ENCODE measurements around the gene FGF1.

Gene FGF1

GRCh38 chr5:142694092-142694856 is 8.4 kb upstream of the FGF1 start:
- no peak for DNase-seq

GRCh38 chr5:142692321-142692894 is 6.5 kb upstream of the FGF1 start:
- no peak for DNase-seq

- DNase-seq, result no peak
Observed at GRCh38 chr5:142690667-142691066, 4.8 kb upstream of the FGF1 start.

- no peak for DNase-seq
Observed at GRCh38 chr5:142689081-142689480, 3.2 kb upstream of the FGF1 start.

DNA sequence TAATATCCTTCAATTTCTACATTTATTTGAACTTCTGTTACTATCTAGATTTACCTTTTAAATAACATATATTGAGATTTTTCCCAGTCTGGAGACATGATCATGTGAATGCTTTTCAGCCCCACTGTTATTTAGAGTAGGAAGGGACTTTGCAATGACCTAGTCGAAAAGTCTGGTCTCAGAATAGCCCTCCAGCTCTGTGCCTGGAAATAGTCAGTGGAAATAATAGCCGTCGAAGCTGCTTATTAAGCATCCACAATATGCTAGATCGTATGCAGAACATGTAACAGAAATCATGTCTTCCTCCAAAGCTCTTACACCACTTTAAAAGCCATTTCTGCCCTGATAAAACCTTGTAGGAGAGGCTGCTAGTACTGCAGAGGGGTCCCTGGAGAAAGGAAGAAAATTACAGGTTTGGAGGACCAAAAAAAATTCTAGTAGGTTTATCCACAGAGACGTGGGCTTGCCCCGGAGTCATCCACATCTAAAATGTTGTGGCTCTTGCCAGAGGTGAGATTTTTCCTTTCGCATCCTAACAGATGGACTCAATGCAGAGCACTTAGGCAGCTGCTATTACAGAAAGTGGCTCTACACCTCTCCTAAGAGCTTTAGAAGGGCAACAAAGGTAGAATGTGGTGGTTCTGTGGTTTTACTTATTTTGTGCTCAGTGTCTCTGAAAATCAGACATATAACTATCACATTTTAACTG is 2.5 kb upstream of the FGF1 start:
- DNase-seq, result no peak

DNA sequence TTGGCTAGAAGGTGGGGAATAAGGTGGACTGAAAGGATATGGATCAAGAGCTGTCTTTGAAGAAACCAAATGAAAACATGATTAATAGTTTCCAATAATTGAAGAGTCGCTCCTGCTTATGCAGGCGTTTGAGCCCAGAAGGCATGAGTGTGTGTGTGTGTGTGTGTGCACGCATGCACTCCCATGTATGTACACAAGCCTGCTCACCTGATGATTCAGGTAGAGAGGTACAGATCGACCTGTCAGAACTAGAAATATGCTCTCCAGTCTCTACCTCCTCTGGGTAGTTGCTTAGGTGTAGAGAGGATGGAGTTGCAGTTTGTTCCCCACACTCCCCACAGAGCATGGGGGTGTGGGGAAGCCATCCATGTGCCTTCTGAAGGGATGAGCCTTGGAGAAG is 1.1 kb upstream of the FGF1 start:
- DNase-seq, result no peak

DNA sequence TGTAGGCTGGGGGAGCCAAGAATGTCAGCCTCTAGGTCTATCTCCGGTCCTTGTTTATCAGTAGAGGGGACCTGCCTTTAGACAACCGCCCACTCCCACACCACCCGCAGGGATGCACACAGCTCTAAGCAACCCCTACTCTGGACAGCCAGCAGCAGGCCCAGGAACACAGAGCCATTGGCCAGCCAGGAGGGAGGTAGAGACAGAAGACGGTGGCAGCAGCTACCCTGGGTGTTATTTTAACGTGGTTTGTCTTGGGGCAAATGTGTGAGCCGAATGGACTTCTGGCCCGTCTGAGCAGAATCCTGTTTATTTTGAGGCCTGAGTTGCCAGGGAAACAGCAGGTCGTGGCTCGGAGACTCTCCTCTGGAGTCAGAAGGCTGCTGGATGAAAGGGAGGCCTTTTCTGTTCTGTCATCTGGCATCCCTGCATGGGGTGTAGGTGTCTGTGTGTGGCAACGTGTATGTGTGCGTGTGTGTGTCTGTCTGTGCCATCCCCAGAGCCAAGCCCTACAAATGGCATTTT is 382 bp upstream of the FGF1 start:
- DNase-seq, result no peak

DNA sequence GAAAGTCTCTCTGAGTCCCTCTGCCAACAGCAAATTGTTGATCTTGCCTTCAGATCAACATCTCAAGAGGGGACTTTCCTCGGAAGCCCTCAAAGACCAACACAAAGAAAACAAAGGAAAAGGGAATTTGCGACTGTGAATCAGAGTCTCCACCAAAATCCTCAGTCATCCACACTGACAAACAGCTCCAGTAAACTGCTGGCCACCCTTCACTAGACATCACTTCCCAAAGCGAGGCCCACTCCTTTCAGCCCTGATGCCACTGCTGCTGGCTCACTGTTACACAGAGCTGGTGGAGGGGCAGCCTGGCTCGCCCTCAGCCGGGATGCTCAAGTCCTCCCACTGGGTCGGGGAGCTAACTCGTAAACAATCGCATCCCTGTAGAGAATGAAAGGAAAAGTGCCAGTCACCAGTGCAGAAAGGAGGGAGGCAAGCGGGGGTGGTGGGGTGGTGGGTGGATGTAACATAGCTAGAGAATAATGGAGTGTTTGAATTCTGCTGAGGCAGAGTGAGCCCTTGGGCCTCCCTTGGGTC is 1.3 kb downstream of the FGF1 start:
- no peak for DNase-seq

GRCh38 chr5:142683881-142684505 is 1.9 kb downstream of the FGF1 start:
- DNase-seq, result no peak

DNA sequence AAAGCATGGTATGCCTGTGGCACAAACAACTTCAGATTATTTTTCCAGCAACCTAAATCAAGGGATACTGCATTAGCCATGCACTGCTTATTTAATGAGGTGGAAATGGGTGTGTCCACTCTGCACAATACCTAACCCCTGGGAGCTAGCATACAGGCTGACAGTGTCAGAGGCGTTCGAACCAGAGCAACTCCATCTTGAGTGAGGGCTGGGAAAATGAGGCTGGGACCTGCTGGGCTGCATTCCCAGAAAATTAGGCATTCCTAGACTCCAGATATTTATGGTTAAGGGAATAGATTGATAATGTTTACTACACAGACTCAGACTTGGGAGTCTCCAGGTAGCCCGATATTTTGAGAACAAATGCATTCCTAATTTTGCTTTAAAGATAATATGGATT is 2.8 kb downstream of the FGF1 start:
- no peak for DNase-seq

GRCh38 chr5:142680605-142681259 is 5.2 kb downstream of the FGF1 start:
- DNase-seq, result peak; percentile 39

DNA sequence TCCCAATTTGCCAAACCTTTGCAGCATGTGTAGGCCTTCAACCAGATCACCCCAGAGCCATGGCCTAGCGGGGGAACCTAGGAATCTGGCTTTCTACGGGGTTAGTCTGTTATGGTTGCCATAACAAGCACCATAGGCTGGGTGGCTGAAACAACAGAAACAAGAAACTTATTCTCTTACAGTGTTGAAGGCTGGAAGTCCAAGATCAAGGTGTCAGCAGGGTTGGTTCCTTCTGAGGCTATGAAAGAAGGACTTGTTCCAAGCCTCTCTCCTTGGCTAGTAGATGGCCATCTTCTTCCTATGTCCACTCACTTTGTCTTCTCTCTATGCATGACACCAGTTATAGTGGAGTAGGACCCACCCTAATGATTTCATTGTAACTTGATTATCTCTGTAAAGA is 6.1 kb downstream of the FGF1 start:
- DNase-seq, result no peak

- no peak for DNase-seq
Observed at GRCh38 chr5:142678529-142678928, 7.4 kb downstream of the FGF1 start.

DNA sequence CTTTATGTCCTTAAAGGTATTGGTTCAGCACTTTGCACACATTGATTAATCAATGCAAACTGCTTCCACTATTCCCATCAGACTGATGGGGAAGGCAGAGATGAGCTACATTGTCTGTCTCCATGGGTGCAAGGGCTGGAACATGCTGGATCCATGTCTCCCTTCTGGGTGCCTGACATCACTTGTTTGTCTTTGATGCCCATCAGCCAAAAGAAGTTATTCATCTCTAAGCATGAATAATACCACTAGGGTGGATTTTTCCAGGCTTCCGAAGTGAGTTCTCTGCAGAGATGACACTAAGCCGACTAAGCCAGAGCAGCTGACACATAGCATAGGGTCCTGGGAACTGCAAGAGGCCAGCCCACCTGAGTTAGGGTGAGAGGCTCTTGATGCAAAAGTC is 8.7 kb downstream of the FGF1 start:
- DNase-seq, result no peak

- DNase-seq, result no peak
Observed at GRCh38 chr5:142676318-142676717, 9.6 kb downstream of the FGF1 start.

GRCh38 chr5:142674531-142675469 is 11.1 kb downstream of the FGF1 start:
- peak; percentile 75 for DNase-seq

DNA sequence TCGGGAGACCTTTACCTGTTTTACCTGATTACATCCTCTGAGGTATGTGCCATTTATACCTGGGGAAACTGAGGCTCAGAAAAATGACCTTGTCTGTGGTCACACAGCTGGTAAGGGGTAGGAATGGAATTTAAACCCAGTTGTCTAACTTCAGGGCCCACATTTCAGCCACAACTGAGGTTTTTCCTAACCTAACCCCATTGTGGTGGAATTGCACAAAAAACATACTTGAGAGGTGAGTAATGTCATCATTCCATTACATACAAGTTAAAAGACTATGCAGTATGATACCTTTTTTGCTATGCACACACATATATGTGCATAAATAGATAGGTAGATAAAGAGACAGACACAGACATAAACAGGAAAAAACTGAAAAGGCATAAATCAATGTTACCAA is 14.1 kb downstream of the FGF1 start:
- peak; percentile 82 for DNase-seq

- DNase-seq, result no peak
Observed at GRCh38 chr5:142671266-142671665, 14.6 kb downstream of the FGF1 start.

GRCh38 chr5:142670804-142671203 is 15.1 kb downstream of the FGF1 start:
- DNase-seq, result peak; percentile 67

DNA sequence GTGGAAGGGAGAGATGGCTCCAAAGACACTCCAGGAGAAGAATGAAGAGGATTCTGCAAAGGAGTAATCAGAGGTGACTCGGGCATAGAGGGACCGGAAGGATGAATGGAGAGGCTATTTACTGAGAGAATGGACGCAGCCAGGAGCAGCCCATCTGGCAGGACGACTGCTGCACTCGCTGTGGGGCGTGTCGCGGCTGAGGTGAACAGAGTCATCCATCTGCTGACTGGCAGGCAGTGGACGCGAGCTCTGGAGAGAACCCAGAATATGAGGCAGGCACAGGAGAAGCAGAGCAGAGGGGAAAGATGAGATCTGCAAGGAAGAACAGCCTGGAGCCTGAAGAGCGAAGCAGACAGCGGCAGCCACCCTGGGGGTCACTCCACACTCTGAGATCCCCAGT is 16.4 kb downstream of the FGF1 start:
- DNase-seq, result no peak

GRCh38 chr5:142668336-142668735 is 17.6 kb downstream of the FGF1 start:
- no peak for DNase-seq

- no peak for DNase-seq
Observed at GRCh38 chr5:142667831-142668230, 18.1 kb downstream of the FGF1 start.

Measured in fibroblast of skin of right quadriceps (primary cell).